Stimulated activated naive CD8-positive, alpha-beta T cell treated with anti-CD3 and anti-CD28 coated beads, Interleukin-15, Interleukin-2, amounts not matched to agents 100 ng/mL and 50 ng/mL, for 24 hours (primary cell): ENCODE data around the gene ATG3.
A peak's percentile ranks its signal among the peaks of the same experiment; 100 is the strongest.

Source experiments
- H3K27ac Mint-ChIP-seq: one replicate; pipeline ENCODE4 v1.8.0; 2021; ENCODE audit warnings: mild to moderate bottlenecking, mixed read lengths
- H3K27me3 Mint-ChIP-seq: one replicate; pipeline ENCODE4 v1.8.0; 2021; ENCODE audit warnings: mixed read lengths
- H3K36me3 Mint-ChIP-seq: one replicate; pipeline ENCODE4 v1.8.0; 2021; ENCODE audit warnings: low read depth, mixed read lengths
- H3K4me1 Mint-ChIP-seq: one replicate; pipeline ENCODE4 v1.8.0; 2021; ENCODE audit warnings: low read depth, mixed read lengths
- H3K4me3 Mint-ChIP-seq: one replicate; pipeline ENCODE4 v1.8.0; 2021; ENCODE audit warnings: mild to moderate bottlenecking, mixed read lengths
- H3K9me3 Mint-ChIP-seq: one replicate; pipeline ENCODE4 v1.8.0; 2021; ENCODE audit warnings: mixed read lengths

Gene ATG3

DNA sequence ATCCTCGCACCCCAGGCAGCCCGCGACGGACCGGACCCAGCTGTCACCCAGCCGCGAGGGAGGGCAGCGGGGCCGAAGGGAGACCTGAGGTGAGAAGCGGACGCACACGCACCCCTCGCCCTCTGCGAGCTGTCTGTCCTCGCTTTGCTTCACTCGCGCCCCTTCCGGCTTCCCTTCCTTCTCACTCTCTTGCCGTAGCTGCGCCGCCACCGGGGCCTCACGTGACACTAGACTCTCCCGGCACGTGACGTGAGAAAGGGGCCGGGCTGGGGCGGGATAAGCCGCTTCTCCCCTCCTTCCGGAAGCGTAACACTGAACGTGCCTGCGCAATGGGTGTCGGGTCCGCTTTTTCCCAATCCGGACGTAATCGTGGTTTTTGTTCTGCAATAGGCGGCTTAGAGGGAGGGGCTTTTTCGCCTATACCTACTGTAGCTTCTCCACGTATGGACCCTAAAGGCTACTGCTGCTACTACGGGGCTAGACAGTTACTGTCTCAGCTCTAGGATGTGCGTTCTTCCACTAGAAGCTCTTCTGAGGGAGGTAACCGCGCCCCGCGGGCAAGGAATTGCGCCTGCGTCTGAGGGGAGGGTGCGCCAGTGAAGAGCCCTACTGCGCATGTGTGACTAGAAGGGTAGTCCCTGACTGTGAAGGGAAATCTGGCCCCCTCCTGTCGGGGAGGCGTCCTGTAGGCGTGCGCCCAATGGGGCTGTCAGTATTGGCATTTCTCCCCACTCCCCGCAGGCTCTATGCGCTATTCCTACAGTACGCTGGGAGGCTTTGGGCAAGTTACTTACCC lies at the start of gene ATG3, which contains the start of gene SLC35A5:
Gene ATG3, minus strand, starts transcription at position 229 of the 796 bp plus-strand sequence. CDS start 434 bp downstream, outside the sequence.
Gene SLC35A5, plus strand, starts transcription at position 312 of the 796 bp plus-strand sequence. CDS start 1,359 bp downstream, outside the sequence.
- no peaks in the 10 kb centered on the region for H3K27me3 Mint-ChIP-seq
- H3K9me3 Mint-ChIP-seq = no peaks in the 10 kb centered on the region
- H3K4me1 Mint-ChIP-seq = peaks cover 54% of the 10 kb centered on the region
- peak within 1 kb of the TSS; percentile 99 for H3K4me3 Mint-ChIP-seq
- peaks cover 43% of the 10 kb centered on the region for H3K36me3 Mint-ChIP-seq
- peak within 1 kb of the TSS; percentile 97 for H3K27ac Mint-ChIP-seq

DNA sequence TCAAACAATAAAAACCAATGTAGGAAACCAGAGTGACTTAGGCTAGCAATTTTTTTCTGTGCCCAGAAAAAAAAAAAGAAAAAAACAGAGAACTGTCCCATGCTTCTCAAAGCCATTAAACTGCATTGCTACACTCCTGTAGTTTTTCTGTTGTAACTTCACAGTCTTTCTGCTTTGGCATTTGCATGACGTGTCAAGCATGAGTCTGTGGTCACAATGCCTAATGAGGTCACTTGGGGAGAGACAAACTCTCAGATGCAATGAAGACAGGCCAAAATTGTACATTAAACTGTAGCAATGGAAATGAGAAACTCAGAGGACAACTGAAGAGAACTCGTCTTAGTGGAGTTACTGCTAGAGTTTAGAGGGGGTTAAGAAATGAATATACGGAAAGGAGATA lies 48.4 kb upstream of the ATG3 start:
- Mint-ChIP-seq H3K27me3 (peaks cover 11% of the 10 kb centered on the region), H3K9me3 (no peaks in the 10 kb centered on the region), H3K4me3 (no peak overlapping the region), H3K36me3 (no peaks in the 10 kb centered on the region), H3K27ac (no peak overlapping the region), H3K4me1 (no peaks in the 10 kb centered on the region)

DNA sequence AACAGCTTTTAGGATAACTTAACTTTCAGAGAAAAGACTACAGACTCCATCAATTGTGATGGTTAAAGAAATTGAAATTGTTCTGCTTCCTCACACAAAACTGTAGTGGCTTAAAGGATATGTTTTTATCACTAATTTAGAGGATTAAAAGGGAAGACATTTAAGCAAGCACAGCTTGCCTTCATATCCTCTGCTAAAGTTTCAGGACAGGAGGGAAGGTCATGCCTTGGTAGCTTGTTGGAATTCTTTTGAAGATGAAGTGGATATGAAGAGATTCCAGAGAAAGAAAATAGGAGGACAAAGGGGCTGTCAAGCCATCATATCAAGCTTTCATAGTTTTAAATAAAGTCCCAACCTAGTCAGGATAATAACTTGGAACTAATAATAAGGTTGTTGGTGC lies 46.1 kb upstream of the ATG3 start:
- Mint-ChIP-seq H3K27ac (no peak overlapping the region), H3K9me3 (no peaks in the 10 kb centered on the region), H3K4me3 (no peak overlapping the region), H3K4me1 (peaks cover 6% of the 10 kb centered on the region), H3K36me3 (no peaks in the 10 kb centered on the region), H3K27me3 (peaks cover 11% of the 10 kb centered on the region)

DNA sequence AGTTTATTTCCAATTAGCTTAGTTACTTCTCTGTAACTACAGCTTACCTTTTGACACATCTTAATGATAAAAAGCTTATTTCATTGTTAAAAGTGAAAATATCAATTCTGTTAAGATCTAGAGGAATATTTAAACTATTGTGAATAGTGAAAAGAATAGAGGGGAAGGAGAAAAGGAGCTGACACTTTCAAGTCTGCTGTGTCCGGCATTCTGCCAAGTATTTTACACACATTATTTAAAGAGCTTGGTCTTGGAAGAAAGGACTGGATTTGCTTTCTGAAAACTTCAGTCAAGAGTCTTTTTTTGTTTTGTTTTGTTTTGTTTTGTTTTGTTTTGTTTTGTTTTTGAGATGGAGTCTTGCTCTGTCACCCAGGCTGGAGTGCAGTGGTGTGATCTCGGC lies 44.3 kb upstream of the ATG3 start:
- Mint-ChIP-seq H3K9me3 (no peaks in the 10 kb centered on the region), H3K4me3 (no peak overlapping the region), H3K4me1 (peaks cover 16% of the 10 kb centered on the region), H3K36me3 (no peaks in the 10 kb centered on the region), H3K27me3 (peaks cover 11% of the 10 kb centered on the region), H3K27ac (no peak overlapping the region)

DNA sequence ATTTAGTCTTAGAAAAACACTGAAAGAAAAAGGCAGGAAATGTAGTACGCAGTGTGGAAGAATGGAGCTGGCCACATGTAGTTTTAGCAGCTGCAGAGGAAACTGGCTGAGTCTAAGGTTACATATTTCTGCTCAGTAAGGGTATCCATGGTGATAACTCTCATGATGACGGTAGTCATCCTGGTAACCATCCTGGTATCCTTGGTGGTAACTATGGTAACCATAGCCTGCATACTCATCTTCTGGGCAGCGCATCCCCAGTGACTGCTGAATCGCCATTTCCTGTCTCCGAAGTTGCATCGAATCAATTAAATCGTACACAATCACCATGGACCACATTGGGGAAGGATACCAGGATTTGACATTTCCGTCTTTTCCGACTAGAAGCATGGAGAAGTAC lies 43.5 kb upstream of the ATG3 start:
- H3K36me3 Mint-ChIP-seq = no peaks in the 10 kb centered on the region
- H3K9me3 Mint-ChIP-seq = no peaks in the 10 kb centered on the region
- H3K27ac Mint-ChIP-seq = no peak overlapping the region
- H3K27me3 Mint-ChIP-seq = peaks cover 11% of the 10 kb centered on the region
- peaks cover 16% of the 10 kb centered on the region for H3K4me1 Mint-ChIP-seq
- H3K4me3 Mint-ChIP-seq = no peak overlapping the region

DNA sequence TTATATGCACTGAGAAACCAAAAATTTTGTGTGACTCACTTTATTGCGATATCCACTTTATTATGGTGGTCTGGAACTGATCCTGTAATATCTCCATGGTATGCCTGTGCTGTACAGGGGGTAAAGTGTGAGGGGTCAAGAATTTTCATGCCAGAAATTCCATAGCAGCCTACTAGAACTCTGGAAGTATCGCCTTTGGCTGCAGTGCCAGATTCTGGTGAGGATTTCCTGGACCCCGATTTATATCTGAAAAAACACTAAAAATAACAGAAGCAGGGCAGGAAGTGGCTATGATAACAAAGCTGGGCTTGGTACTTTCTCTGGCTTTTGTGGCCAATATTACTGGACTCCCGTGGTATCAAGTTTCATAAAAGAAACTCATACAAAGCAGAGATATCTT lies 42.8 kb upstream of the ATG3 start:
- H3K27ac Mint-ChIP-seq = no peak overlapping the region
- peaks cover 11% of the 10 kb centered on the region for H3K27me3 Mint-ChIP-seq
- no peaks in the 10 kb centered on the region for H3K9me3 Mint-ChIP-seq
- no peaks in the 10 kb centered on the region for H3K36me3 Mint-ChIP-seq
- peaks cover 16% of the 10 kb centered on the region for H3K4me1 Mint-ChIP-seq
- no peak overlapping the region for H3K4me3 Mint-ChIP-seq

DNA sequence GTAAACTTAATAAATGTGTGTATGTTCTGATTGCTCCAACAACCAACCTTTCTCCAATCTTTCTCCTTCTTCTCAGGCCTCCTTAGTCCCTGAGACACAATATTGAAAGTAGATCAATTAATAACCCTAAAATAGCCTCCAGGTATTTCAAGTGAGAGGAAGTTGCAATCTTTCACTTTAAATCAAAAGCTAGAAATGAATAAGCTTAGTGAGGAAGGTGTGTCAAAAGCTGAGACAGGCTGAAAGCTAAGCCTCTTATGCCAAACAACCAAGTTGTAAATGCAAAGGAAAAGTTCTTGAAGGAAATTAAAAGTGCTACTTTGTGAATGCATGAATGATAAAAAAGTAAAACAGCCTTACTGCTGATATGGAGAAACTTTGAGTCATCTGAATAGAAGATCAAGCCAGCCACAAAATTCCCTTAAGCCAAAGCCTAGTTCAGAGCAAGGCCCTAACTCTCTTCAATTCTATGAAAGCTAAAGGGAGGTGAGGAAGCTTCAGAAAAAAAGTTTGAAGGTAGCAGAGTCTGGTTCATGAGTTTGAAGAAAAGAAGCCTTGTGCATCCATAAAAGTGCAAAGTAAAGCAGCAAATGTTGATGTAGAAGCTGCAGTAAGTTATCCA lies 40.6 kb upstream of the ATG3 start:
- Mint-ChIP-seq H3K4me1 (peaks cover 16% of the 10 kb centered on the region), H3K27me3 (peaks cover 5% of the 10 kb centered on the region), H3K4me3 (no peak overlapping the region), H3K27ac (peak overlapping the region; percentile 18), H3K36me3 (peaks cover 4% of the 10 kb centered on the region), H3K9me3 (no peaks in the 10 kb centered on the region)

DNA sequence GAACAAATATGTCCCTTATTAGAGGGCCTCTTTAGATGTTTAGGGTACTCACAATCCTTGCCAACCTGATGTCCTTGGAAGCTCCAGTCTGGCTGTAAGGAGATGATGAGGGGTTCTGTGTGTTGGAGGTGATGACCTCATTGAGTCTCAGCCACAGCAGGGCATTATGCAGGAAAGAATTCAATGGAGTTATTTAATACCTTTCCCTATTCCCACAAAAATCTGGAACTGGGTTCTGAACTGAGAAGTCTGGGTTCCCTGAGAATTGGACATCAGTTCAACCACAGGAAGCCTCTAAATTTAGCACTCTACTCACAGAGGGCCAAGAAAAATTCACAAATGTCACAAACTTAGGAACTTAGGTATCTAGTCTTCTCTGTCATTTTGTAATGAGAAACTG lies 37.0 kb upstream of the ATG3 start:
- Mint-ChIP-seq H3K36me3 (peaks cover 12% of the 10 kb centered on the region), H3K27me3 (no peaks in the 10 kb centered on the region), H3K4me3 (no peak overlapping the region), H3K9me3 (no peaks in the 10 kb centered on the region), H3K4me1 (peaks cover 11% of the 10 kb centered on the region), H3K27ac (no peak overlapping the region)

DNA sequence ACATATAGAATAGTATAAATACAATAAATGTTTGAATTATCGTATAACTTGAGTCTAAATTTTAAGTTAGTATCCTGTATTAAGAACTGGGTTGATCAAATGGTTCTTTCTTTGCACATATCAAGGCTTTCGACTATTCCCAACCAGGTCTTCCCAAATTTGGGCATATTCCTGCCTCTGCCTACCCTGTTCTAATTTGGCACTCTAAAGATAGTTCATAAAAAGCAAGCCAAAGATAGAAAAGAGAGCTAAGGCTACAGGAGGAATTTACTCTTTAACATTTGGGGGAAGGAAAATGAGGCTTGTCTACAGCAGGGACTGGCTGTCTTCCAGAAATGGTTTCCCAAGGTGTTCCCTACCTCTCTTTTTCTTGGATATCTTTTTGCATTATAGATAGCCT lies 36.2 kb upstream of the ATG3 start:
- no peaks in the 10 kb centered on the region for H3K27me3 Mint-ChIP-seq
- no peak overlapping the region for H3K27ac Mint-ChIP-seq
- H3K36me3 Mint-ChIP-seq = peaks cover 15% of the 10 kb centered on the region
- no peak overlapping the region for H3K4me3 Mint-ChIP-seq
- peaks cover 13% of the 10 kb centered on the region for H3K4me1 Mint-ChIP-seq
- no peaks in the 10 kb centered on the region for H3K9me3 Mint-ChIP-seq

DNA sequence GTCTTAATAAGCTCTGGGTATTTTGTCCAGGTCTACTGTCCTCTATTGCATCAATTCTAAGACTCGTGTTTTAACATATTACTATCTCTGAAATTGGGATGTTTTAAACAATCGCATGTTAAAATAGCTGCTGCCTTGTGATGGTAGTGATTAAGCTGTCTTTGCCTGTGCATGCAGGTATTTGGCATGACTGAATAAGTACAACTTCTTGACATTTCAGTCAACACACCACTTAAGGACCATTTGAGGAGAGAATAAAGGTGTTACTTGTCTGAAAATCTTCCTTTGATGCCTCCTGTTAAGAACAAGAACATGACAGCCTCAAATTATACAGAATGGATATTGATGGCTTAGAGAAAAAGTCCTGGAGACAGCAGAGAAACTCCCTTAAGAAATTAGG lies 33.1 kb upstream of the ATG3 start:
- Mint-ChIP-seq H3K4me3 (no peak overlapping the region), H3K9me3 (no peaks in the 10 kb centered on the region), H3K27ac (no peak overlapping the region), H3K36me3 (peaks cover 39% of the 10 kb centered on the region), H3K4me1 (peaks cover 4% of the 10 kb centered on the region), H3K27me3 (no peaks in the 10 kb centered on the region)

DNA sequence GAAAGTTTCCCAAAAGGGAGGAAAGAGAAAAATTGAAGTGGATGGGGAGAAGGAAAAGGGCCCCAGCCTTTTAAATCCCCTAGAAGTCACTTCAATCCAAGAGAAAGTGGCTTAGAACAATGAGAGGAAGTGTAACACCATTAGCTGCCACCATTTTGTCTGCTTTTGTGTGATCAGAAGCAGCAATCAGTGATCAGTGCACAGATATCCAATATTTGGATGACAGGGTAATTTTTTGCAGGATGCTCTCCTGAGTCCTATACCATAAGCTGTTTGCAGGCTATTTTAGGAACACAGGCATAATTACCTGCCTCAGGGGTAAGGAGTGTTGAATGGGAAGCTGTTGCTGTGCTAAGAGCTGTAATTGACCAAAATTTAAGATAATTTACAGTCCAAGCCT lies 31.5 kb upstream of the ATG3 start:
- Mint-ChIP-seq H3K4me3 (no peak overlapping the region), H3K9me3 (no peaks in the 10 kb centered on the region), H3K4me1 (peaks cover 4% of the 10 kb centered on the region), H3K27ac (no peak overlapping the region), H3K27me3 (no peaks in the 10 kb centered on the region), H3K36me3 (peaks cover 50% of the 10 kb centered on the region)

DNA sequence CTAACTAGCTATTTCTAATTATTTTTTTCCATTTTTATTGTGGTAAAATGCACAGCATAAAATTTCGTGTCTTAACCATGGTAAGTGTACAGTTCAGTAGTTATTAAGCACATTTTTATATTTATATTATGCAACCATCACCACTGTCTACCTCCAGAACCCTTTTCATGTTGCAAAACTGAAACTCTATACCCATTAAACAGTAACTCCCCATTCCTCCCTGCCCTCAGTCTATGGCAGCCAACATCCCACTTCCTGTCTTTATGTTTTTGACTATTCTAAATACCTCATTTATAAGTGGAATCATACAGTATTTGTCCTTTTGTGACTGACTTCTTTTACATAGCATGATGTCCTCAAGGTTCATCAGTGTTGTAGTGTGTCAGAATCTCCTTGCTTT lies 25.6 kb upstream of the ATG3 start:
- Mint-ChIP-seq H3K36me3 (peaks cover 64% of the 10 kb centered on the region), H3K4me1 (peaks cover 6% of the 10 kb centered on the region)

DNA sequence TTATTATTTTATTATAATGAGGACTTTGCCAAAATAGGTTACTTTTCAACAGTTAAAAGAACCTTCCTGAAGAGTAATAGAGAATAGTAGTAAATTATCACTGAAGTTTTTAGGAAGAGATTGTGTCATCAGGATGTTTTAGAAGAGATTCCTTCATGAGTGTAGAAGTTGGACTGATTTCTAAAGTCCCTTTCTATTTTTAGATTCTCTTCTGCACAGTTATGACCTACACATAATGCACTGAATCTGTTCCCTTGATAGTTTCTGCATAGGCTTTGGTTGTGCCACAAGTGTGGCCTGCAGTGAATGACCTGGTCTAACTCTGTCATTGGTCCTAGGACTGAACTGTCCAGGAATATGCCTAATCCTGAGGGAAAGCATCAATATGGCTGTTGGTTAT lies 24.0 kb upstream of the ATG3 start:
- Mint-ChIP-seq H3K27ac (no peak overlapping the region), H3K27me3 (no peaks in the 10 kb centered on the region), H3K9me3 (no peaks in the 10 kb centered on the region), H3K4me1 (peaks cover 9% of the 10 kb centered on the region), H3K36me3 (peaks cover 57% of the 10 kb centered on the region), H3K4me3 (no peak overlapping the region)

More for the DNA sequence above, 25.6 kb upstream of the ATG3 start:
- H3K27ac Mint-ChIP-seq = no peak overlapping the region
- H3K27me3 Mint-ChIP-seq = no peaks in the 10 kb centered on the region
- no peak overlapping the region for H3K4me3 Mint-ChIP-seq
- no peaks in the 10 kb centered on the region for H3K9me3 Mint-ChIP-seq

DNA sequence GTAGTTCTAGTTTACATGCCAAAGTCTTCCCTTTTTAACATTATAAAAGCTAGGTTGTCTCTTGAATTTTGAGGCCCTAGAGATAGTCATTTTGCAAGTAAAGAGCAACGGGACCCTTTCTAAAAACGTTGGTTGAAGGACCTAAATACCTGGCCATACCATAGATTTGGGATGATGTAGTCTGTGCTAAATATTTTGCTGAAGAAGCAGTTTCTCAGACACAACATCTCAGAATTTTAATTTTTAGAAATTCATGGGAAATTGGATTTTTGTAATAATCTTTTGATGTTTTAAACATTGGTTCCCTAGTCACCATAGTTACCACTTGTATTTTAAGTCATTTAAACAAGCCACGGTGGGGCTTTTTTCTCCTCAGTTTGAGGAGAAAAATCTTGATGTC lies 21.3 kb upstream of the ATG3 start:
- peaks cover 9% of the 10 kb centered on the region for H3K4me1 Mint-ChIP-seq
- H3K36me3 Mint-ChIP-seq = peaks cover 39% of the 10 kb centered on the region
- no peaks in the 10 kb centered on the region for H3K27me3 Mint-ChIP-seq
- H3K4me3 Mint-ChIP-seq = no peak overlapping the region
- H3K27ac Mint-ChIP-seq = no peak overlapping the region
- no peaks in the 10 kb centered on the region for H3K9me3 Mint-ChIP-seq

DNA sequence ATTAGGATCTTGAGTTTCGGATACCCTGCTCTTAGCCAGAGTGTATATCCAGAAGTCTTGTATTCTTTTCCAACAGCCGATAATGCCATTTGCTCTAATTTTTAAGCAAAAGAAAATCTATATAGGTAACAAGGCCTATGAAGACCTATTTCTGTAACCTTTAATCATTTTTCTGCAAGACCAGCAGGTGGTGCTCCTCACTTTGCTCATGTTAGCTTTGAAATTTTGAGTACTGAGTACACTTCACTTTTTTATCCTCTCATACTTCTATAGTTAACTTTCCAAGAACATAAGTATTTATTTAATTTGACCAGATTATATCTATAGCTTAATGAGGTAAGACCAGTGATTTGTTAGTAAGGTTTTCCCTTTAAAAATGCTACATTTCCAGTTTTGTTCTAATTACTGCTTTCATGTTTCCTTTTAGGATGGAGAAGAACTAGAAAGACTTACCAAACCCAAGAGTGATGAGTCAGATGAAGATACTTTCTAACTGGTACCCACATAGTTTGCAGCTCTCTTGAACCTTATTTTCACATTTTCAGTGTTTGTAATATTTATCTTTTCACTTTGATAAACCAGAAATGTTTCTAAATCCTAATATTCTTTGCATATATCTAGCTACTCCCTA lies 20.6 kb upstream of the ATG3 start:
- Mint-ChIP-seq H3K9me3 (no peaks in the 10 kb centered on the region), H3K27me3 (no peaks in the 10 kb centered on the region), H3K27ac (no peak overlapping the region), H3K36me3 (peaks cover 33% of the 10 kb centered on the region), H3K4me3 (no peak overlapping the region), H3K4me1 (peaks cover 9% of the 10 kb centered on the region)
